Neural cell (in vitro differentiated cells): ENCODE results near the gene ITGA11. TPM values are rescaled to one million over a fixed set of nuclear protein-coding genes. Genes with fewer than 3 reads are reported as not detected.

Experiments used
- H2AFZ ChIP-seq: fragments of 200-600, 300-800 bp; sonication (generic), shearing (Covaris generic); 2 replicates; pipeline ENCODE4 v1.6.0; 2014; ENCODE audit warnings: low read depth, mild to moderate bottlenecking, antibody characterized with exemption, low read length, moderate library complexity
- H3F3A ChIP-seq: fragments of 200-600 bp; shearing (Covaris generic); 2 replicates; pipeline ENCODE4 v1.6.1; 2016; ENCODE audit warnings: mild to moderate bottlenecking, moderate library complexity, mixed read lengths, antibody characterized with exemption, low read length; ENCODE audit not compliant: insufficient read depth, poor library complexity, severe bottlenecking
- H3K27ac ChIP-seq: fragments of 200-600, 300-800 bp; sonication (generic), shearing (Covaris generic); 2 replicates; pipeline ENCODE4 v1.5.1; 2014; ENCODE audit warnings: mild to moderate bottlenecking, low read length, moderate library complexity
- H3K27me3 ChIP-seq: fragments of 300-800, 200-600 bp; sonication (generic), shearing (Covaris generic); 2 replicates; pipeline ENCODE4 v1.6.0; 2014; ENCODE audit warnings: mild to moderate bottlenecking, low read depth, low read length, moderate library complexity; ENCODE audit not compliant: insufficient read depth
- H3K36me3 ChIP-seq: fragments of 300-800, 200-600 bp; sonication (generic), shearing (Covaris generic); 2 replicates; pipeline ENCODE4 v1.5.1; 2014; ENCODE audit warnings: mild to moderate bottlenecking, antibody characterized with exemption, low read length, moderate library complexity; ENCODE audit not compliant: insufficient read depth
- H3K4me2 ChIP-seq: fragments of 300-800, 200-600 bp; sonication (generic), shearing (Covaris generic); 2 replicates; pipeline ENCODE4 v1.6.0; 2014; ENCODE audit warnings: mild to moderate bottlenecking, low read length
- H3K4me3 ChIP-seq: fragments of 300-800, 200-600 bp; sonication (generic), shearing (Covaris generic); 2 replicates; pipeline ENCODE4 v1.5.1; 2014; ENCODE audit warnings: mild to moderate bottlenecking, low read length, moderate library complexity
- H3K79me2 ChIP-seq: fragments of 200-600 bp; shearing (Covaris generic); replicated peaks from 2 replicates; pipeline ENCODE4 v1.6.0; 2014; ENCODE audit warnings: mild to moderate bottlenecking, low read length, moderate library complexity; ENCODE audit not compliant: insufficient read depth
- H3K9ac ChIP-seq: fragments of 300-800, 200-600 bp; sonication (generic), shearing (Covaris generic); 2 replicates; pipeline ENCODE4 v1.6.1; 2016; ENCODE audit warnings: mild to moderate bottlenecking, low read length, mixed read lengths
- H3K9me2 ChIP-seq: fragments of 200-600 bp; shearing (Covaris generic); 2 replicates; pipeline ENCODE4 v1.6.1; 2016; ENCODE audit warnings: mild to moderate bottlenecking, low read length, mixed read lengths; ENCODE audit not compliant: insufficient read depth
- H3K9me3 ChIP-seq: fragments of 200-600, 300-800 bp; sonication (generic), shearing (Covaris generic); 2 replicates; pipeline ENCODE4 v1.6.1; 2016; ENCODE audit warnings: mild to moderate bottlenecking, mixed run types, low read length, moderate library complexity, mixed read lengths
- H4K20me1 ChIP-seq: fragments of 200-600 bp; shearing (Covaris generic); 2 replicates; pipeline ENCODE4 v1.6.1; 2016; ENCODE audit warnings: mild to moderate bottlenecking, mixed run types; ENCODE audit not compliant: insufficient read depth
- EP300 ChIP-seq: fragments of 450-650 bp; conservative IDR thresholded peaks from 2 replicates; pipeline ENCODE4 v1.6.1; 2014; ENCODE audit warnings: antibody characterized with exemption, mild to moderate bottlenecking, moderate library complexity; ENCODE audit not compliant: poor library complexity, severe bottlenecking
- EZH2 ChIP-seq: fragments of 200-600, 300-800 bp; shearing (Covaris generic), sonication (generic); IDR thresholded peaks from 2 replicates; pipeline ENCODE4 v1.6.1; 2014; ENCODE audit warnings: antibody characterized with exemption, low read length, borderline replicate concordance, mild to moderate bottlenecking; ENCODE audit not compliant: insufficient read depth, poor library complexity, severe bottlenecking
- MXI1 ChIP-seq: fragments of 450-650 bp; conservative IDR thresholded peaks from 2 replicates; pipeline ENCODE4 v1.6.1; 2014; ENCODE audit warnings: antibody characterized with exemption, mild to moderate bottlenecking; ENCODE audit not compliant: poor library complexity, severe bottlenecking
- POLR2AphosphoS5 ChIP-seq: IDR thresholded peaks from 2 replicates; pipeline ENCODE4 v1.6.1; 2012
- RAD21 ChIP-seq: fragments of 450-650 bp; conservative IDR thresholded peaks from 2 replicates; pipeline ENCODE4 v1.6.1; 2014; ENCODE audit warnings: antibody characterized with exemption, mild to moderate bottlenecking, moderate library complexity
- SMC3 ChIP-seq: fragments of 450-650 bp; conservative IDR thresholded peaks from 2 replicates; pipeline ENCODE4 v1.6.1; 2014; ENCODE audit warnings: antibody characterized with exemption, mild to moderate bottlenecking, moderate library complexity; ENCODE audit not compliant: poor library complexity
- TAF1 ChIP-seq: IDR thresholded peaks from 2 replicates; pipeline ENCODE4 v1.6.1; 2012; ENCODE audit warnings: low read depth
- polyA plus RNA-seq: library from polyadenylated mRNA; depleted of rRNA; stranded (reverse); fragments of >200 nt; gene quantifications from 2 replicates; pipeline ENCODE4 v1.2.3, GENCODE V29; 2014
- TF ChIP-seq, protein P1 (sequence below): IDR thresholded peaks from 2 replicates; pipeline ENCODE4 v1.6.1; 2012; ENCODE audit warnings: borderline replicate concordance
- TF ChIP-seq, protein P2 (sequence below): fragments of 450-650 bp; IDR thresholded peaks from 2 replicates; pipeline ENCODE4 v1.5.1; 2014; ENCODE audit warnings: antibody characterized with exemption, mild to moderate bottlenecking, moderate library complexity; ENCODE audit not compliant: poor library complexity, severe bottlenecking

The ITGA11 gene
- polyA plus RNA-seq, 1 donor from 2014 or later = not detected

DNA sequence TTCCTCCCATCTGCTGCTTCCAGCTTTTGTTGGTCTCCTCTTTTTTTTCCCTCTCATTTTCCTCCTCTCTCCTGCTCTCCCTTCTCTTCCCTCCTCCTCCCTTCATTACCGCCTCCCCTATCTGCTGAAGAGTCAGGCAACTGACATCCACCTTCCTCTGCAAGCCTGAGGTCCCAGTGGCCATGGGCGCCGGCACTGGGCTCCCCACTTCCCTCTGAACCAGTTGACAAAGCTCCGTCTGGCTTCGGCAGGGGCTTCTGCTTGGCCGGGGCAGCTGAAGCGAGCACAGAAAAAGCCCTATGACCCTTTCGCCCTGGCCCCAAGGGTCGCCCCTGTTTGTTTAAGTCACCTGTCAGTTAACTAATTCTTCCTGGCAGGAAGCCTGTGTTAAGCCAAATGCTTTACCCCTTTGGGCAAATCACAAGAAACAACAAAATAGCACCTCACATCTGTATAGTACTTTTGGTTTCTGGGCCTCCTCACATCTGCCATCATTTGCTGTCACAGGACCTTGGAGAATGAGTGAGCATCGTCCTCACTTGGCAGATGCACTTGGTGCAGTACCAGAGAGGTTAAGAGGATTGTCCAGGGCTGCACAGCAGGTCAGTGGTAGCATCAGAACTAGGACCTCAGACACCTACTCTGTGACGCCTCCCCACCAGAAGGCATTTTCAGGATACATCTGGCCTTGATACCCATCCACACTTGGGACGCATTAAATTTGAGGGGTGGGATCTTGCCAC, 27.7 kb downstream of the ITGA11 start:
- H2AFZ ChIP-seq = no peak overlapping the region
- no peak overlapping the region for H3K4me2 ChIP-seq
- no peaks in the 10 kb centered on the region for H3K79me2 ChIP-seq
- no peaks in the 10 kb centered on the region for H3K27me3 ChIP-seq
- H3K9ac ChIP-seq = no peak overlapping the region
- no peaks in the 10 kb centered on the region for H3K36me3 ChIP-seq
- H3K9me3 ChIP-seq = no peaks in the 10 kb centered on the region
- H4K20me1 ChIP-seq = no peaks in the 10 kb centered on the region
- H3K9me2 ChIP-seq = no peaks in the 10 kb centered on the region
- TF ChIP-seq EZH2 (no peak), POLR2AphosphoS5 (no peak), SMC3 (no peak), MXI1 (no peak), TAF1 (no peak), RAD21 (no peak), EP300 (no peak)
- TF ChIP-seq, protein P1, sequence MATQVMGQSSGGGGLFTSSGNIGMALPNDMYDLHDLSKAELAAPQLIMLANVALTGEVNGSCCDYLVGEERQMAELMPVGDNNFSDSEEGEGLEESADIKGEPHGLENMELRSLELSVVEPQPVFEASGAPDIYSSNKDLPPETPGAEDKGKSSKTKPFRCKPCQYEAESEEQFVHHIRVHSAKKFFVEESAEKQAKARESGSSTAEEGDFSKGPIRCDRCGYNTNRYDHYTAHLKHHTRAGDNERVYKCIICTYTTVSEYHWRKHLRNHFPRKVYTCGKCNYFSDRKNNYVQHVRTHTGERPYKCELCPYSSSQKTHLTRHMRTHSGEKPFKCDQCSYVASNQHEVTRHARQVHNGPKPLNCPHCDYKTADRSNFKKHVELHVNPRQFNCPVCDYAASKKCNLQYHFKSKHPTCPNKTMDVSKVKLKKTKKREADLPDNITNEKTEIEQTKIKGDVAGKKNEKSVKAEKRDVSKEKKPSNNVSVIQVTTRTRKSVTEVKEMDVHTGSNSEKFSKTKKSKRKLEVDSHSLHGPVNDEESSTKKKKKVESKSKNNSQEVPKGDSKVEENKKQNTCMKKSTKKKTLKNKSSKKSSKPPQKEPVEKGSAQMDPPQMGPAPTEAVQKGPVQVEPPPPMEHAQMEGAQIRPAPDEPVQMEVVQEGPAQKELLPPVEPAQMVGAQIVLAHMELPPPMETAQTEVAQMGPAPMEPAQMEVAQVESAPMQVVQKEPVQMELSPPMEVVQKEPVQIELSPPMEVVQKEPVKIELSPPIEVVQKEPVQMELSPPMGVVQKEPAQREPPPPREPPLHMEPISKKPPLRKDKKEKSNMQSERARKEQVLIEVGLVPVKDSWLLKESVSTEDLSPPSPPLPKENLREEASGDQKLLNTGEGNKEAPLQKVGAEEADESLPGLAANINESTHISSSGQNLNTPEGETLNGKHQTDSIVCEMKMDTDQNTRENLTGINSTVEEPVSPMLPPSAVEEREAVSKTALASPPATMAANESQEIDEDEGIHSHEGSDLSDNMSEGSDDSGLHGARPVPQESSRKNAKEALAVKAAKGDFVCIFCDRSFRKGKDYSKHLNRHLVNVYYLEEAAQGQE = no peak
- TF ChIP-seq, protein P2, sequence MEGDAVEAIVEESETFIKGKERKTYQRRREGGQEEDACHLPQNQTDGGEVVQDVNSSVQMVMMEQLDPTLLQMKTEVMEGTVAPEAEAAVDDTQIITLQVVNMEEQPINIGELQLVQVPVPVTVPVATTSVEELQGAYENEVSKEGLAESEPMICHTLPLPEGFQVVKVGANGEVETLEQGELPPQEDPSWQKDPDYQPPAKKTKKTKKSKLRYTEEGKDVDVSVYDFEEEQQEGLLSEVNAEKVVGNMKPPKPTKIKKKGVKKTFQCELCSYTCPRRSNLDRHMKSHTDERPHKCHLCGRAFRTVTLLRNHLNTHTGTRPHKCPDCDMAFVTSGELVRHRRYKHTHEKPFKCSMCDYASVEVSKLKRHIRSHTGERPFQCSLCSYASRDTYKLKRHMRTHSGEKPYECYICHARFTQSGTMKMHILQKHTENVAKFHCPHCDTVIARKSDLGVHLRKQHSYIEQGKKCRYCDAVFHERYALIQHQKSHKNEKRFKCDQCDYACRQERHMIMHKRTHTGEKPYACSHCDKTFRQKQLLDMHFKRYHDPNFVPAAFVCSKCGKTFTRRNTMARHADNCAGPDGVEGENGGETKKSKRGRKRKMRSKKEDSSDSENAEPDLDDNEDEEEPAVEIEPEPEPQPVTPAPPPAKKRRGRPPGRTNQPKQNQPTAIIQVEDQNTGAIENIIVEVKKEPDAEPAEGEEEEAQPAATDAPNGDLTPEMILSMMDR = no peak
- H3K4me3 ChIP-seq = no peak overlapping the region
- no peaks in the 10 kb centered on the region for H3F3A ChIP-seq
- no peak overlapping the region for H3K27ac ChIP-seq

DNA sequence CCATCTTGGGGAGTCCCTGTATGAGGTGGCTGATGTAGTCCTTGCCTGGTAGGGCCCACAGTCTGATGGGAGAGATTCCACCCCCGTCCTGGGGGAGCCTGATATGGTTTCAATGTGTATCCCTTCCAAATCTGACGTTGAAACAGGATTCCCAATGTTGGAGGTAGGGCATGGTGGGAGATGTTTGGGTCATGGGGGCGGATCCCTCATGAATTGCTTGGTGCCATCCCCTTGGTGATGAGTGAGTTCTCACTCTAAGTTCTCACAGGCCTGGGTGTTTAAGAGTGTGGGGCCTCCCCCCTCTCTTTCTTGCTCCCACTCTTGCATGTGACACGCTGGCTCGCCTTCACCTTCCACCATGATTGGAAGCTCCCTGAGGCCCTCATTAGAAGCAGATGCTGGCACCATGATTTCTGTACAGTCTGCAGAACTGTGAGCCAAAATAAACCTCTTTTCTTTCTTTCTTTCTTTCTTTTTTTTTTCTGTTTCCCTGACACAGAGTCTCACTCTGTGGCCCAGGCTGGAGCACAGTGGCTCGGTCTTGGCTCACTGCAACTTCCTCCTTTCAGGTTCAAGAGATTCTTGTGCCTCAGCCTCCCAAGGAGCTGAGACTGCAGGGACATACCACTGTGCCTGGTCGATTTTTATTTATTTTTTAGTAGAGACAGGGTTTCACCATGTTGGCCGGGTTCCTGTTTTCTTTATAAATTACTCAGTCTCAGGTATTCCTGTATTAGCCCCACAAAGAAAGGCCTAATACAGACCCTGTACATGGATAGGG, 28.6 kb downstream of the ITGA11 start:
- Histone ChIP-seq H3K9me3 (no peaks in the 10 kb centered on the region), H3K9ac (no peak overlapping the region), H2AFZ (no peak overlapping the region), H3K4me3 (no peak overlapping the region), H3K27me3 (no peaks in the 10 kb centered on the region), H3K79me2 (no peaks in the 10 kb centered on the region), H4K20me1 (no peaks in the 10 kb centered on the region), H3K4me2 (no peak overlapping the region), H3K27ac (no peak overlapping the region), H3F3A (no peaks in the 10 kb centered on the region), H3K36me3 (no peaks in the 10 kb centered on the region), H3K9me2 (no peaks in the 10 kb centered on the region)
- TF ChIP-seq POLR2AphosphoS5 (no peak), RAD21 (no peak)
- TF ChIP-seq, protein P2 = no peak
